ENCODE results near the gene NABP2.

DNA sequence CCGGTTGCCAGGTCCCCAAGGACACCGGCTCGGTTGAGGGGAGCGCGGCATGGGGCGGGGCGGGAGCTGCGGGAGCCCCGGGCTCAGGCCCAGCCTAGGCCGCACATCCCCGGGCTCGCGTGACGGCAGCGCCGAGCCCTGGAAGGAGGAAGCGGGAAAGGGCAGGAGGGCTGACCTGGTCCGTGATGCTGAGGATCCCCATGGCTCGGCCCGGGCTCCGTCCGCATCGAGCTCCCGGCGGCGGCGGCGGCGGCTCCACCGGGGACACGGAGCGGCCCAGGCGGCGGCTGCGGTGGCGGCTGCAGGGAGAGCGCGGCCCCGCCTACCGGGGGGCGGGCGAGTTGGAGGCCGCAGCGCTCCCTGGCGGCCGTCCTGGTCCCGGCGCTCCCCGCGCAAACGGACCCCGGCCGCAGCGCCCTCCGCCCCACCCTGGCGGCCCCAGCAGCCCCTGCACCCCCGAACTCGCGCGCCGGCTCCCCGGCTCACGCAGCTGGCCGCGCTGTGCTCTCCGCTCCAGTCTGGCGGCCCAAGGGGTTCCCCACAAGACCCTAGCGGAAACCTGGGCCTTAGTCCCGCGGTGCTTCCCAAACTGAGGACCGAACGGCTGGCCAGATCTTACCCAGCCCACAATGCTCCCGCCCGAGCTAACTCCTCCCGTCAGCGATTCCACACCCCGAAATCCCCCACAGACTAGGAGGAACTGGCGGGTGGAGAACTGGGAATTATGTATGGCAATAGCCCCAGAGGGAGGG, 34.1 kb downstream of the NABP2 start, which contains the start of gene ANKRD52:
- TF ChIP-seq, protein P1, sequence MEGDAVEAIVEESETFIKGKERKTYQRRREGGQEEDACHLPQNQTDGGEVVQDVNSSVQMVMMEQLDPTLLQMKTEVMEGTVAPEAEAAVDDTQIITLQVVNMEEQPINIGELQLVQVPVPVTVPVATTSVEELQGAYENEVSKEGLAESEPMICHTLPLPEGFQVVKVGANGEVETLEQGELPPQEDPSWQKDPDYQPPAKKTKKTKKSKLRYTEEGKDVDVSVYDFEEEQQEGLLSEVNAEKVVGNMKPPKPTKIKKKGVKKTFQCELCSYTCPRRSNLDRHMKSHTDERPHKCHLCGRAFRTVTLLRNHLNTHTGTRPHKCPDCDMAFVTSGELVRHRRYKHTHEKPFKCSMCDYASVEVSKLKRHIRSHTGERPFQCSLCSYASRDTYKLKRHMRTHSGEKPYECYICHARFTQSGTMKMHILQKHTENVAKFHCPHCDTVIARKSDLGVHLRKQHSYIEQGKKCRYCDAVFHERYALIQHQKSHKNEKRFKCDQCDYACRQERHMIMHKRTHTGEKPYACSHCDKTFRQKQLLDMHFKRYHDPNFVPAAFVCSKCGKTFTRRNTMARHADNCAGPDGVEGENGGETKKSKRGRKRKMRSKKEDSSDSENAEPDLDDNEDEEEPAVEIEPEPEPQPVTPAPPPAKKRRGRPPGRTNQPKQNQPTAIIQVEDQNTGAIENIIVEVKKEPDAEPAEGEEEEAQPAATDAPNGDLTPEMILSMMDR (IDR thresholded peaks at IDR 0.05), result peak in 4 of 6 experiments; percentile 50 to 94 (median 86)
- TF ChIP-seq POLR2A (IDR thresholded peaks at IDR 0.05), result peak in 1 of 2 donors; percentile 65
